A549 (cell line): ENCODE results near the gene GAS6. TPM values are rescaled to one million over a fixed set of nuclear protein-coding genes. Genes with fewer than 3 reads are reported as not detected.

Experiments
- ATAC-seq, 2 experiments: fragments of 200-7000 bp in 1 of 2; fragments of >200 bp in 1 of 2; cut with Nextera tagmentation in 1 of 2; cut with Tn5 transposase in 1 of 2; 3 replicates each; pipeline versions ENCODE4 v1.8.0 to v1.9.1; 2018 to 2020; ENCODE audit warnings: mild to moderate bottlenecking in 1 of 2, moderate library complexity in 1 of 2
- CTCF ChIA-PET: fragments of 300-600 bp; sonication (Branson Sonifier 250); formaldehyde crosslinking; extraction: SDS; loops from one replicate; lab custom pipeline; 2021; ENCODE audit warnings: antibody characterized with exemption, inconsistent platforms; lab: Yijun Ruan, JAX
- POLR2A ChIA-PET: fragments of 350-600 bp; formaldehyde crosslinking; extraction: SDS; loops from one replicate; lab custom pipeline; 2021; ENCODE audit warnings: antibody characterized with exemption, inconsistent platforms; lab: Yijun Ruan, JAX
- DNase-seq, 2 experiments: peaks; one replicate each; pipeline versions ENCODE4 v3.0.0 to v3.0.0-alpha.2; 2011 to 2016; ENCODE audit warnings: low read depth in 1 of 2, low spot score in 1 of 2
- FAIRE-seq: peaks from 2 replicates; lab custom pipeline; 2011; peaks lifted over from hg19 to GRCh38; lab: Jason Lieb, UNC
- H3K27ac ChIP-seq, 2 experiments: fragments of >200 bp; sonication (Bioruptor Twin); formaldehyde crosslinking; 3 replicates each; pipeline ENCODE4 v1.5.1; 2016 to 2017
- H3K4me1 ChIP-seq: fragments of >200 bp; sonication (Bioruptor Twin); formaldehyde crosslinking; 3 replicates; pipeline ENCODE4 v1.6.1; 2016
- H3K4me2 ChIP-seq: fragments of >200 bp; sonication (Bioruptor Twin); formaldehyde crosslinking; 3 replicates; pipeline ENCODE4 v1.6.1; 2016
- H3K4me3 ChIP-seq: fragments of >200 bp; sonication (Bioruptor Twin); formaldehyde crosslinking; 3 replicates; pipeline ENCODE4 v1.5.1; 2016
- H3K9me3 ChIP-seq: fragments of >200 bp; sonication (Bioruptor Twin); formaldehyde crosslinking; 3 replicates; pipeline ENCODE4 v1.6.1; 2016
- ATOH8 ChIP-seq: fragments of 250-450 bp; sonication (Bioruptor Pico); IDR thresholded peaks from 2 replicates; pipeline ENCODE4 v1.5.0; 2020; ENCODE audit warnings: low read depth, mild to moderate bottlenecking, moderate library complexity
- BHLHE40 ChIP-seq: IDR thresholded peaks from 2 replicates; pipeline ENCODE4 v1.6.1; 2012; ENCODE audit warnings: low read depth, low read length, inconsistent platforms
- CTCF ChIP-seq: fragments of >200 bp; sonication (Bioruptor Twin); formaldehyde crosslinking; IDR thresholded peaks from 3 replicates; pipeline ENCODE4 v1.5.1; 2016
- EHF ChIP-seq: fragments of 250-450 bp; sonication (Bioruptor Pico); IDR thresholded peaks from 2 replicates; pipeline ENCODE4 v1.5.0; 2020; ENCODE audit warnings: mild to moderate bottlenecking
- EHMT2 ChIP-seq: fragments of 200-600 bp; sonication (generic); IDR thresholded peaks from 2 replicates; pipeline ENCODE4 v1.6.1; 2016; ENCODE audit warnings: antibody characterized with exemption, low read depth, mild to moderate bottlenecking, moderate library complexity
- EP300 ChIP-seq, 2 experiments: fragments of >200 bp; sonication (Bioruptor Twin); formaldehyde crosslinking; IDR thresholded peaks; 2 replicates in 1 of 2; 3 replicates in 1 of 2; pipeline ENCODE4 v1.6.1; 2016 to 2017
- FOSL2 ChIP-seq, 2 experiments: fragments of 450-650 bp in 1 of 2; fragments of >200 bp in 1 of 2; sonication (Bioruptor Twin) in 1 of 2; formaldehyde crosslinking; IDR thresholded peaks; 2 replicates each; pipeline versions ENCODE4 v1.5.0 to v1.6.1; 2016 to 2020; ENCODE audit warnings: mild to moderate bottlenecking in 1 of 2, moderate library complexity in 1 of 2
- JUN ChIP-seq, 2 experiments: fragments of >200 bp; sonication (Bioruptor Twin); formaldehyde crosslinking; IDR thresholded peaks; 2 replicates in 1 of 2; 3 replicates in 1 of 2; pipeline ENCODE4 v1.6.1; 2016 to 2017
- JUNB ChIP-seq: fragments of >200 bp; sonication (Bioruptor Twin); formaldehyde crosslinking; IDR thresholded peaks from 2 replicates; pipeline ENCODE4 v1.6.1; 2016
- KDM5A ChIP-seq: fragments of 200-600 bp; sonication (generic); IDR thresholded peaks from 2 replicates; pipeline ENCODE4 v1.6.1; 2016; ENCODE audit warnings: antibody characterized with exemption, mild to moderate bottlenecking
- MAFK ChIP-seq: fragments of 450-650 bp; IDR thresholded peaks from 2 replicates; pipeline ENCODE4 v1.6.1; 2014; ENCODE audit not compliant: partially characterized antibody
- MAZ ChIP-seq: fragments of 150-350 bp; IDR thresholded peaks from 2 replicates; pipeline ENCODE4 v1.6.1; 2014; ENCODE audit warnings: antibody characterized with exemption, low read depth, low read length, borderline replicate concordance
- MYC ChIP-seq: IDR thresholded peaks from 2 replicates; pipeline ENCODE4 v1.6.1; 2012; ENCODE audit warnings: mild to moderate bottlenecking, inconsistent platforms, low read length, improper control_type of control experiment, borderline replicate concordance
- NFE2L2 ChIP-seq: fragments of 150-350 bp; conservative IDR thresholded peaks from 2 replicates; pipeline ENCODE4 v1.6.1; 2014; ENCODE audit warnings: low read length
- NPAS2 ChIP-seq: fragments of 250-450 bp; sonication (Bioruptor Pico); IDR thresholded peaks from 2 replicates; pipeline ENCODE4 v1.8.0; 2022; ENCODE audit warnings: mild to moderate bottlenecking, moderate library complexity, borderline replicate concordance
- PBX3 ChIP-seq: IDR thresholded peaks from 2 replicates; pipeline ENCODE4 v1.6.1; 2012
- POLR2A ChIP-seq: IDR thresholded peaks from 2 replicates; pipeline ENCODE4 v1.6.1; 2012; ENCODE audit warnings: mild to moderate bottlenecking, low read length
- POLR2AphosphoS2 ChIP-seq: conservative IDR thresholded peaks from 2 replicates; pipeline ENCODE4 v1.6.1; 2012; ENCODE audit warnings: low read length, improper control_type of control experiment, inconsistent platforms
- SREBF2 ChIP-seq: fragments of 450-650 bp; IDR thresholded peaks from 2 replicates; pipeline ENCODE4 v1.6.1; 2014; ENCODE audit warnings: mild to moderate bottlenecking, moderate library complexity
- TP53 ChIP-seq: fragments of 250-450 bp; sonication (Bioruptor Pico); IDR thresholded peaks from 2 replicates; pipeline ENCODE4 v1.5.0; 2021; ENCODE audit warnings: mild to moderate bottlenecking, moderate library complexity
- ZSCAN20 ChIP-seq: fragments of 250-450 bp; sonication (Bioruptor Pico); IDR thresholded peaks from 2 replicates; pipeline ENCODE4 v1.8.0; 2022; ENCODE audit warnings: mild to moderate bottlenecking, moderate library complexity
- WGBS: methylation state at CpG from one replicate; pipeline ENCODE4 v1.1.6; 2017; ENCODE audit errors: missing lambda C conversion rate; 5-methylcytosine and 5-hydroxymethylcytosine counted together
- polyA plus RNA-seq, 4 experiments: library from polyadenylated mRNA; depleted of rRNA in 3 of 4; stranded (reverse); fragments of >200 nt; fragmentation: RNase III in 1 of 4; extraction: RNeasy Plus Mini Kit Qiagen cat#74134 plus additional on column Dnase treatment in 1 of 4; gene quantifications; 2 replicates in 3 of 4; 3 replicates in 1 of 4; pipeline ENCODE4 v1.2.3, GENCODE V29; 2011 to 2017
- TF ChIP-seq, protein P1 (sequence below): fragments of 150-350 bp; IDR thresholded peaks from 2 replicates; pipeline ENCODE4 v1.6.1; 2014; ENCODE audit warnings: low read depth, mild to moderate bottlenecking, low read length
- TF ChIP-seq, protein P2 (sequence below): fragments of 450-650 bp; IDR thresholded peaks from 2 replicates; pipeline ENCODE4 v1.6.1; 2014; ENCODE audit warnings: antibody characterized with exemption

Gene GAS6
- polyA plus RNA-seq, 2 of the 4 experiments (the other 2 are of a cell fraction), result 3.5 to 5.7 TPM

DNA sequence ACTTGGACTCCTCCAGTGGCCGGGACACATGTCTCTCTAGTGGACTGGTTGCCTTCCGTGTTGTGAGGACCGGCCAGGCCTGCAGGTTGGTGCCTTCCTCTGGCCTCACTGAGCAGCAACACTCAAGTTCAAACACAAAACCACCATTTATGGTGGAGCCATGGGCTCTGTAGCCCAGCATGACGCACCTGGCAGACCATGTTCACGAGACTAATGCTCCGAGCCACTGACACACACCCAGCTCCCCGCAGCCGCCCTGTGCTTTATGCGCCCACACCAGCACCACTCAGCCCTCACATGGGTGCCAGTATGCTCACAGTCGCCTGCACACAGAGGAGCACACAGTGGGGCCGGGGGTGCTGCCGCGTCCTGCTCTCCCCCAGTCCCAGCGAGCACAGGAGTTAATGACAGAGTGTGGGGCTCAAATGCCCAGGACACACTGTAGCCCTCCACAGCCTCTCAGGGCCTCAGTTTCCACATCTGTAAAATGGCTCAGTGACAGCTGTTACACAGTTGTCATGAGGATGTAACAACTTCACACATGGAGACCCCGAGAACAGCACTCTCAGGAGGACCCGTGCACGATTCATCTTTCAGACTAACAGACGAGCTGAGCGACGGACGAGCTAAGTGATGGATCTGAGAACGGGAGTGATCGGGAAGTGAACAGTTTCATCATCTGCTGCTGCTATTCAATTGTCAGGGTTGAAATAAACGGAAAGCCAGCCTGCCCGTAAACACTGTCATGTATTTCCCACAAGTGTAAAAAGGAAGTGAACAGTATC lies 7.8 kb downstream of the GAS6 start:
- Histone ChIP-seq H3K4me1 (no peaks in the 10 kb centered on the region), H3K4me2 (no peak overlapping the region), H3K4me3 (no peak overlapping the region), H3K27ac (no peak overlapping the region), H3K9me3 (no peaks in the 10 kb centered on the region)
- FAIRE-seq (no peak), ATAC-seq (no peak), DNase-seq (no peak)
- CTCF ChIA-PET, result interaction anchor here (1.2 kb wide), 2 partner anchors 8 to 40 kb away, joined by 3 to 4 read pairs; no protein-coding TSS in a partner anchor
- WGBS, result 86% methylated on average over 17 of the region's 25 CpGs
- POLR2A ChIA-PET, result no interaction called here
- TF ChIP-seq POLR2A (no peak), MYC (no peak), EHMT2 (no peak), PBX3 (no peak), ZSCAN20 (no peak), KDM5A (no peak), EHF (no peak), JUN (IDR thresholded peaks at IDR 0.05) (no peak), NFE2L2 (no peak)
- TF ChIP-seq, protein P1, sequence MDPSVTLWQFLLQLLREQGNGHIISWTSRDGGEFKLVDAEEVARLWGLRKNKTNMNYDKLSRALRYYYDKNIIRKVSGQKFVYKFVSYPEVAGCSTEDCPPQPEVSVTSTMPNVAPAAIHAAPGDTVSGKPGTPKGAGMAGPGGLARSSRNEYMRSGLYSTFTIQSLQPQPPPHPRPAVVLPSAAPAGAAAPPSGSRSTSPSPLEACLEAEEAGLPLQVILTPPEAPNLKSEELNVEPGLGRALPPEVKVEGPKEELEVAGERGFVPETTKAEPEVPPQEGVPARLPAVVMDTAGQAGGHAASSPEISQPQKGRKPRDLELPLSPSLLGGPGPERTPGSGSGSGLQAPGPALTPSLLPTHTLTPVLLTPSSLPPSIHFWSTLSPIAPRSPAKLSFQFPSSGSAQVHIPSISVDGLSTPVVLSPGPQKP, result no peak
- TF ChIP-seq, protein P2, sequence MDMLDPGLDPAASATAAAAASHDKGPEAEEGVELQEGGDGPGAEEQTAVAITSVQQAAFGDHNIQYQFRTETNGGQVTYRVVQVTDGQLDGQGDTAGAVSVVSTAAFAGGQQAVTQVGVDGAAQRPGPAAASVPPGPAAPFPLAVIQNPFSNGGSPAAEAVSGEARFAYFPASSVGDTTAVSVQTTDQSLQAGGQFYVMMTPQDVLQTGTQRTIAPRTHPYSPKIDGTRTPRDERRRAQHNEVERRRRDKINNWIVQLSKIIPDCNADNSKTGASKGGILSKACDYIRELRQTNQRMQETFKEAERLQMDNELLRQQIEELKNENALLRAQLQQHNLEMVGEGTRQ, result no peak

DNA sequence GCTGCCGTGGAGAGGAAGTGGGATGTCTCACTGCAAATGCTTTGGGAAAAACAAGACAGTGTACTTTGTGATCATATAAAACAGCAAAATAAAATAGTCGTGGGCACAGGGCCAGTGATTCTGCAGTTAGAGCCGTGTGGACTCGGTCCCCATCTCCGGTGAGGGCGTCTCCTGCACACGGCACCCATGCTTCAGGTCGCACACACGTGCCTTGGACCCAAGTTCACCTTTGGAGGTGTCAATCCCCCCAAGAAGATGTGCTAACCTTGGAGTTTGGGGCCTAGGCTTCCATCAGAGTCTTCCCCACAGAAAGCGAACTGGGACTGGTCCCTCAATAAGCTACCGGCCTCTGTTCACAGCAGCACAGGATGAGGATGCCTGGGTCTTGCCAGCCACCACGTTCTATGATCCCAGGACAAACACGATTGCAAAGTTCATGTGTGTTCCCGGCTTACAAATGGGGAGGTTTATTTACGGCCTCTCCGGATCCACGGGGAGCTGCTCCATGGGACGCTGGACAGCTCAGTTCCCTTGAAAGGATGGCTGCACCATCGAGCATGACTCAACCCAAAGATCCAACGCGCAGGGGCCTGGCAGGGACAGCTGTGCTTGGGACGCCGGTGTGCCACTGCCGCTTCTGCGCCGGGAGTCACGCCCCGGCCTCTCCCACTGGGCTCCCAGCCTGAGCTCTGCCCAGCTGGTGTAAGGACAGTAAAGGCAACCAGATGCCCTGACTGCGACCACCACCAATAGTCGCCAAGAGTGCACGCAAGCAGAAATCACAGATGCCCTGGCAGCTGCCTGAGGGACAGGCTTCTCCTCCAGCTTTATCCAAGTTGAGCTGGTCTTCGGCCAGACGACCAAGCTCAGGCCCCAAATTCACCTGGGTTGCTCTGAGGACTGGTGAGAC lies 8.6 kb downstream of the GAS6 start:
- POLR2A ChIA-PET, result no interaction called here
- WGBS, result 86% methylated on average over 22 of the region's 33 CpGs
- CTCF ChIA-PET, result interaction anchor here (1.2 to 1.5 kb wide), 3 partner anchors 8 to 39 kb away, joined by 3 to 4 read pairs (median 3); no protein-coding TSS in a partner anchor
- FAIRE-seq, result no peak
- no peaks in the 10 kb centered on the region for H3K4me1 ChIP-seq
- no peak overlapping the region for H3K27ac ChIP-seq
- no peak for TF ChIP-seq TP53 (CRISPR knock-in tag)
- TF ChIP-seq, all 56 proteins: peak for 0
- no peak for ATAC-seq
- DNase-seq, result no peak
- Histone ChIP-seq H3K4me3 (no peak overlapping the region), H3K9me3 (no peaks in the 10 kb centered on the region), H3K4me2 (no peak overlapping the region)

DNA sequence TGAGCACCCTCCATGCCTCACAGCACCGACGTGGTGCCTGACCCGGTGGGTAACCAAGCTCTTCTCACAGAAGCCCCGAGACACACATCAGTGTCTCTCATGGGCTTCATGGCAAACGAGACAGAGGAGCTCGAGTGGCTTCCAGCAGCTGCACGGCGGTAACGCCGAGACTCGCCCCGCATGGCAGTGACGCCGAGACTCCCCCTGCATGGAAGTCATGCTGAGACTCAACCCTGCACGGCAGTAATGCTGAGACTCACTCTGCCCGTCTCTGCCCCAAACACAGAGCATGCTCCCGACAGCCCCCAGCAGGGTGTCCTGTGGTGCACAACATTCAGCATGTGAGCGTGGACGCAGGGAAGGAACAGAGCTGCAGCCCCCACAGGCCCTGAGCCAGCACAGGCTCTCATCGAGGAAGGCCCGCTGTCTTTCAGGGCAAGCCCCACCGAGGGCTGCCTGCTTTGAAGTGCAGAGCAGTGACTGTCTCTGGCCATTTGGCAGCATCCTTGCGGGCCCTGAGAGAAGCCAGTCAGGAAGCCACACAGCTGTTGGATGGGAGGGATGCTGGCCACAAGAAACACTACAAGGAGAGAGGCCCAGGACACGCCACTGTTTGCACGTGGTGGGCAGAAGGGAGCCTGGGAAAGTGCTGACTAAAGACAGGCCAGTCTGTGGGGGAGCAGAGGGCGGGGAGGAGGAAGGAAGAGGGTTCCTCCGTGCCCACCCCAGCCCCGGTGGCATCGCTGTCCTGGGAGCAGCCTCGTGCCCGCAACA lies 9.5 kb downstream of the GAS6 start:
- FAIRE-seq (no peak), ATAC-seq (peak; percentile 9 to 12; a peak in 1 of 6 replicates), DNase-seq (no peak)
- 91% methylated on average over 23 of the region's 31 CpGs for WGBS
- Histone ChIP-seq H3K9me3 (no peaks in the 10 kb centered on the region), H3K27ac (no peak overlapping the region), H3K4me2 (no peak overlapping the region), H3K4me3 (no peak overlapping the region), H3K4me1 (no peaks in the 10 kb centered on the region)
- ChIA-PET CTCF (interaction anchor here (0.8 to 1.5 kb wide), 2 partner anchors 17 to 33 kb away, joined by 3 read pairs; no protein-coding TSS in a partner anchor), POLR2A (no interaction called here)
- TF ChIP-seq SREBF2, result no peak
- no peak for TF ChIP-seq JUNB
- no peak for TF ChIP-seq MAZ
- no peak for TF ChIP-seq EP300 (IDR thresholded peaks at IDR 0.05)
- TF ChIP-seq, protein P2, result no peak
- TF ChIP-seq ATOH8, result no peak
- no peak for TF ChIP-seq NPAS2 (CRISPR knock-in tag)
- TF ChIP-seq EHF, result no peak
- no peak for TF ChIP-seq CTCF
- no peak for TF ChIP-seq POLR2AphosphoS2
- TF ChIP-seq MAFK, result no peak
- TF ChIP-seq FOSL2 (IDR thresholded peaks at IDR 0.05), result no peak
- no peak for TF ChIP-seq FOSL2 (CRISPR knock-in tag; IDR thresholded peaks at IDR 0.05)
- TF ChIP-seq BHLHE40, result no peak
- TF ChIP-seq JUN (IDR thresholded peaks at IDR 0.05), result no peak
